HL-60 (cell line): ENCODE measurements around the gene MRPL57.

Experiments
- CTCF ChIP-seq: IDR thresholded peaks from one replicate; pipeline ENCODE4 v1.5.1; 2011; ENCODE audit warnings: low read length, control low read depth, inconsistent platforms; ENCODE audit not compliant: insufficient read depth
- REST ChIP-seq: IDR thresholded peaks from 2 replicates; pipeline ENCODE4 v1.6.1; 2012; ENCODE audit warnings: low read depth; ENCODE audit not compliant: insufficient replicate concordance

GRCh38 chr13:21208652-21209154 is 32.2 kb downstream of the MRPL57 start:
- TF ChIP-seq CTCF: no peak
- no peak for TF ChIP-seq REST
